NOMO-1 treated with DMSO at 0.1 percent for 48 hours (cell line): ENCODE data around the gene FNDC3B.
A peak's percentile ranks its signal among the peaks of the same experiment; 100 is the strongest.

Source experiments
- DNase-seq: peaks from one replicate; lab custom pipeline; 2025; ENCODE audit not compliant: unreplicated experiment; lab: John Stamatoyannopoulos, UW

Gene FNDC3B

DNA sequence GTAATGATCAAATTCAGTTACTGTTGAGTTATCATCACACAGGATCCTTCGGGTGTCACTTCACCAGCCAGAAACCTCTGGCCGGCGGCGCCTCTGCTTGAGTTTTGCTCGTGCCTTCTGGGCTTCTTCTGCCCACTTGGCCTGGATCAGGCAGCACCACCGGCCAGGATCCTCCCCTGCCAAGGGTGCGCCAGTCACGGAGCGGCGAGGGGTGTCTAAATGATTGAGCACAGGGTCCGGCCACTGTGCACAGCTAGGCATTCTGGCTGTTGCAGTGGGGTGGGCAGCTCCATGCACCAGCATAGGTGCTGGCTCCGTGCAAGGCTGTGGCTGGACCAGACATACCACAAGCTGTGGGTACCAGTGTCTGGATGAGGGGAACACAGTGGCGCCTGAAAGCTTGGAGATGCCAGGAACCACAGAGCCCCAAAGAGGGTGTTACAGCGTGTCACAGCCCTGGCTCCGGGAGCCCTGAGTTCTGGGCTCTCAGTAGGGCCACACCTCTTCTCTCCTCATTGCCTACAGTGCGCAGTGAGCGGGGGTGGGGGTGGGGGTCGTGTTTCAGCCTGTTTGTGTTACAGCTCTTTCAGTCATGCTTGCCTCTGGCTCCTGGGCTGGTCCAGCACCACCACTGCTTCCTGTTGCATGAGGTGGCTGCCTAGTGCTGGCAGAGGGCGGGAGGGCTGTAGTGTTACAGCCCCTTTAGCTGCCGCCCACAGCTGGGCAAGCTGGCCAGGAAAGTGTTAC, 169.4 kb downstream of the FNDC3B start:
- DNase-seq: no peak

DNA sequence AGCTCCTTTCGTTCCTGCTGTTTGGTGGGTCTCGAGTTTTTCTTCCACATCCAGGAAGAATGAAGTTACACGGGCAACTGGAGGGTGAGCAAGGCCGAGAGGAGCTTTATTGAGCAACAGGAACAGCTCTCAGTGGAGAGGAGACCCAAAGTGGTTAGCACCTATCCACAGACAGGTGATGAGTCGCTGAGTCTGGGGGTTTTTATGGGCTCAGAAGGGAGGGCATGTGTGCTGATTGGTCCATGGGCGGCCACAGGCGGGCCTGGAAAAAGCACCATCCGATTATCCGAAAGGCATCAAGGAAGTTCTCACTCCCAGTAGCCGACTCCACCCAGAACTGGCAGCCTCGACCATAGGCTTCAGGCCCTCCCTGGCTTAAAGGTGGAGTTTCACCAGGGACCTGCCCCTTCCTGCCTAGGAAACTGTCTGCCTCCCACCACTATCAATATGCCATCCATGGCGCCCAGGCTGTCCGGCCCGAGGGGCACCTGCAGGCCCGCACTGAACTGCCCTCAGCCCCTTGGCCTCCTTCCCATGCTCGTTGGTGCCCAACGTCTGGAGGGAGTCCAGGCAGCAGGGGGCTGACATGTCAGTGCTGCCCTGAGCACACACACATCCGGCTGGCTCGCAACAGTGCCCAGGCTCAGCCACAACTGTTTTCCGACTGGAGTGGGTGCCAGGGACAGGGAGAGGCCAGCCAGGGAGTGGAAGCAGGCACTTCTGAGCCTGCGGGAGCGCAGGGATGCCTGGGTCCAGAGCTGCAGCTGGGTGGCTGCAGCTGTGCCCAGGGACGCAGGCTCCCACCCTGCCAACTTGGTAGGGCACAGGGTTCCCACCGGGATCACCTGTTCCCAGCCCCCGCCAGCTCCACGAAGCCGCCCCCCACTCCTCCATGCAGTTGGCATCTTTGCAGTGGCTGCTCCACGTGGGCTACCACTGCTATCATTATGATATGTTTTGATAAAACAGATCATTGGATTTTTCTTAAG, 170.2 kb downstream of the FNDC3B start:
- DNase-seq: no peak

DNA sequence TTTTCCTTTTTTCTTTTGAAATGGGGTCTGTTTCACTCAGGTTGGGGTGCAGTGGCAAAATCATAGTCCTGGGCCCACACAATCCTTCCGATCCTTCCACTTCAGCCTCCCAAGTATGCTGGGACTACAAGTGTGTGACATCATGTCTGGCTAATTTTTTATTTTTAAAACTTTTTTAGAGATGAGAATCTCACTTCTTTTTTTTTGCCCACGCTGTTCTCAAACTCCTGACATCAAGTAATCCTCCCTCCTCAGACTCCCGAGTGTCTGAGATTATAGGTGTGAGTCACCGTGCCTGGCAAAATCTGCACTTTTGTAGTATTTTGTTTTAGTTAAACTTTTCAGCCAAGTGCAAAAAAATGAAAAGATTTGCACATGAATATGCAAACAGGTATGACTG, 171.0 kb downstream of the FNDC3B start:
- DNase-seq: no peak

DNA sequence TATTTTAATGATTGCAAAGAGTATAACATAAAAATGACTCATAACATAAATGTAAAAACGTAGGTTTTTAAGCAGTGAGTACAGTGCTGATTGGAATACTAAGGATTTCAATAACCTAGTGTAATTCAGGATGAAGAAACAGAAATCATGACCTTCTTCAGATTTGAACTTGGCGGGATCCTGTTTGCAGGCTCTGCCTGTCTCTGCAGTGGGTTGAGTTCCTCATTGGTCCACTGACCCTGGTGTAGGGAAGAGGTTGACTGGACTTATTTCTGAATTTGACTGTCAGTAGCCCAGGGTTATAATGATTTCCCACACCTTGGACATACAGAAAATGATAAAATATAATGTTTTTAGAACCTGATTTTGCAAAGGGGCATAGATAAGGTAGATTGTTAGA, 171.7 kb downstream of the FNDC3B start:
- no peak for DNase-seq

DNA sequence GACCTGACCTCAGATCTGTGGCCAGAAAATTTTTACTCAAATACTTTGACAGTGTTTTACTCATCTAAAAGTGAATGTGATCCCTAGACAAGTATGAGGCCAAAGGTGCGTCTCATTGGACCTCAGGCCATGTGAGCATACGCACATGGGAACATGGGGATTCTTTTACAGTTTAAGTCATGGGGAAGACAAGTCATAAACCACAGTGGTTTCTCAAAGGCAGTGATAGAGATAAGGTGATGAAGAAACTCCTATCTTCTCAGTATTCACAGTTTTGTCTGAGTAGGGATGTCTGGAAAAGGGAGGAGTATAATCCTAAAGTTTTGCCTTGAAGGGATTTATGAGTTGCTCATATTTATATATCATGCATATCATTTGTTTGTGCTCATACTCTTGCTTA, 173.8 kb downstream of the FNDC3B start:
- DNase-seq: no peak

DNA sequence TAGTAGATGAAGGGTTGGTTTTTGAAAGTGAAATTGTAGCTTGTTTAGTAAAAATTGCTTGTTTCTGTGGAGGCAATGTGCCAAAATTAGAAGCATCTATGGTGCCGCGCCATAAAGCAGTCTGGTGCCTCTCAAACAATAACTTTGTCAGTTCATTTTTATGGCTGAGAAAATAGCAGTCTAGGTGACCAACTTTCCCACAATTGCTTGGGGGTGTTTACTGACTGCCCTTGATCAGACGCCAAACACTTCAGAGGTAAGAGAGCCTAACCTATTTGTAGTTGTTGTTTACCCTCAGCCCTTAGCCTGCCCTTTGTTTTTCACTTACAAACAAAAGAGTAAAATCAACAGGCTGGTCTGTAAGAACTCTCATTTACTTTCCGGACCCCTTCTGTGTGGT, 174.5 kb downstream of the FNDC3B start:
- no peak for DNase-seq

DNA sequence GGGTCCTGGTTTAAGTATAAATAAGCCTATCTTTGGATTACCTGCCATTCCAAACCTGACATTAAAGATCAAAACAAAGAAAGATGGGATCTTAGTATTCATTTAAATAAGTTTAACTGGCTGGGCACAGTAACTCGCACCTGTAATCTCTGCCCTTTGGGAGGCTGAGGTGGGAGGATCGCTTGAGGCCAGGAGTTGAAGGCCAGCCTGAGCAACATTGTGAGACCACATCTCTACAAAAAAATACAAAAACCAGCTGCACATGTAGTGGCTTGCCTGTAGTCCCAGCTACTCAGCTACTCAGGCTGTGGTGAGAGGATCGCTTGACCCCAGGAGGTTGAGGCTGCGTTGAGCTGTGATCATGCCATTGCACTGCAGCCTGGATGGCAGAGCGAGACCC, 176.9 kb downstream of the FNDC3B start:
- no peak for DNase-seq

DNA sequence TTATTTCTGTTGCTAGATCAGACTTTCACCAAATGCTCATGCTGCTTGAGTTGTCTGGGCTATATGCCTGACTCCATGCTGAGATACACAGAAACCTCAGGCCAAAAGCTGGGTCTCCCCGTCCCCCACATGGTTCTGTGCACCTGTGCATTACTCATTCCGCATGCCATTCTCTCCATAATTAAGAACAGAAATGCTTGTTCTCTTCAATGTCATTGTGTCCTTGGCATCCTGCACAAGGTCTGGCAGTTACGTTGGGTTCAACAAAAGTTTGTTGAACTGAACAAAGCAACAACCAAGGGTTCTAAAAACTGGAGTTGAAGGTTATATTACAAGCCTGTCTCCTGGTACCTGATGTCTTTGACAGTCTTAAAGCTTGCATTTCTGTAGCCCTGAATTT, 177.5 kb downstream of the FNDC3B start:
- no peak for DNase-seq

DNA sequence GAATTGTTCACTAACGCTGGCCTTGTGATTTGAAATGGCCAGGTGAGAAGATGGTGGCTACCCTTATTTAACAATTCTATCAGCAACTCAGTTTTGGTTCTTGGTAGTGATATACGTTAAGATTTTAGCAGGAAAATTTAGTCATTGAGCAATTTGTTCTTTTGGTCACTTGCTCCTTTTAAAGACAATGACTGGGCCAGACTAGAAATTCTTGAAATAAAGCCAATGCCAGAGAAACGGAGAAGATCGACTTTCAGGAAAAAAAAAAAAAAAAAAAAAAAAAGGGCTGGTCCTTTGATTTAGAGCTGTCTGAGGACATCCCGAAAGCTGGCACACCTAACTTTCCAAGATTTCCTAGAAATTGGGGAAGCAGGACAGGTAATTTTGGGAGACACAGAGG, 178.5 kb downstream of the FNDC3B start:
- no peak for DNase-seq

DNA sequence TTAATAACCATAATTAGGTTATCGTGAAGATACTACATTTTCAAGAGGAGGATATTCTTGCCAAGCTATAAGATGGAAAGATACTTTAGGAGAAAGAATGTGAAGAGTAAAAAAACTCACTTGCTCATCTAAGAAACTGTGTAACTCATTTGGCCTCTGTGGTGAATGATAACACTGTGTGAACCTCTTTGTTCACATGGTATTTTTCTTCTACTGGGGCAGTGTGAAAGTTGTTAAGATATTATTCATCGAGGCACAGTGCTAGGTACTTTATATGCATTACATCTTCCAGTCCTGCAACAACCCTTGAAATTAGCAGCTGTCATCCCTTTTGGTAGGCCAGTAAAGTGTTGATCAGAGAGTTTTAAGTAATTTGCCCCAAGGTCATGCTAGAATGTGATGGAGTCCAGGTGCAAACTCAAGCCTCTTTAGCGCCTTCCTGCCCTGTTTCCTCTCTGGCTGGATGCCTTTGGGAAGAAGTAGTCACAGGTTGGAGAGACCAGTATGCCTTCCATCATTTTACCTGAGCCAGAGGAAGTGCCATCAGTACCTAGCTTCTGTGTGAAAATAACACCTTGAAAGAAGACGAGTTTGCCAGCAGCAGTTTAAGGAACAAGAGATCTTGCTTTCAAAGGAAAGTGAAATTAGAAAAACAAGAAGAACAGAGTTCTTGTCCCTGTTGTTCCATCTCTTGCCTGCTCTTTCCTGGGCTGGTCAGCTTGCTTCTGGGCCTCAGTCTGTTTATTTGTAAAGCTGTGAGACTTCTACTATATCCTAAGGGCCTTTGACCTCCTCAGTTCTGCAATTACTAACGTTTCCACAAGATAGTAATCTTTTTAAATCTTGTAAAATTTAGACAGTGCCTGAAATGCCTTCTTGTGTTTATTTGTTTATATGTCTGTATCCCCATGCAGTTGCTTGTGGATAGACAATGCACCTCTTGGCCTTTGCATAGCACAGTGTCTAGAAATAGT, 179.3 kb downstream of the FNDC3B start:
- peak; percentile 18 for DNase-seq

DNA sequence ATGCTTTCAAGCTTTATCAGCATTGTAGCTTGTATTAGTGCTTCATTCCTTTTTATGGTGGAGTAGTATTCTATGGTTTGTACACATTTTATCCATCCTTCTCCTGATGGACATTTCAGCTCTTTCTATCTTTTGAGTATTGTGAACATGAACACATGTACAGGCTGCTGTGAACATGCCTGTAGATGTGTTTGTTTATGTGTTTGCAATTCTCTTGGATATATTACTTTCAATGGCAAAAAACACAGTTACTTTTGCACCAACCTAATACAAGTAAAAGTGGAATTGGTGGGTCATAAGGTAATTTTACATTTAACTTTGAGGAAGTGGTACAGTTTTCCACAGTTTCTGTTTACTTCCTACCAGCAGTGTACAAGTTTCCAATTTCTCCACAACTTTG, 180.4 kb downstream of the FNDC3B start:
- no peak for DNase-seq

DNA sequence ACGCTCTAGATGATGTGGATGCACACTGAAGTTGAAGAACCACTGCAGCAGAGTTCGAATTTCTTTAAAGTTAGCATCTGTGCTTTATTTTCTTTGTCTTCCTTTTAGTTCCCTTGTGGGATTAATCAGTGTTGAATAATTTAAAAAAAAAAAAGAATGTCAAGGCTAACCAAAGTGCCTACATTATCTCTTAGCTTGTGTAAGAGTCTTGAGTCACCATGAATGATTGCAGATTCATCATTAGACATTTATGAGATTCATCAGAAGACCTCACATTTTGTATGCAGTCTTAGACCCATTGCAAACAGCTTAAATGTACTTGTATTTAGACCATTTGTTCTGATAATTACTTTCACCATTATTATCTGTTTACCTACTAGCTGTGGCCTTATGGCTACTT, 182.2 kb downstream of the FNDC3B start:
- DNase-seq: peak; percentile 29

DNA sequence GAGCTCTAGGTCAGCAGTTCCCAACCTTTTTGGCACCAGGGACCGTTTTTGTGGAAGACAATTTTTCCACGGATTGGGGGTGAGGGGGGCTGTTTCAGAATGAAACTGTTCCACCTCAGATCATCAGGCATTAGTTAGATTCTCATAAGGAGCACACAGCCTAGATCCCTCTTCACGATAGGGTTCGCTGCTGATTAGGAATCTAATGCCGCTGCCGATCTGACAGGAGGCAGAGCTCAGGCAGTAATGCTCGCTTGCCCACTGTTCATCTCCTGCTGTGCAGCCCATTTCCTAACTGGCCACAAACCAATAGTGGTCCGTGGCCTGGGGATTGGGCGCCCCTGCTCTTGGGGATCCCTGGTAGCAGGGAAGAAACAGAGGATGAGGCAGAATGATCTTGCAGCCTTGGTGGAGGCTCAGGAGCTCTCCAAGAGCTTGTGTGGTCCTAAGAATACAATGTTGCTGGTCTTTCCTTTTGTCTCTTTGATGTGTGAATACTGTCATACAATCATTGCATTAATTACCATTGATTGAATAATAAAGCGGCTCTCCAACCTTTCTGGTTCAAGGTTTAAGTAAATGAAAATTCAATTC, 183.2 kb downstream of the FNDC3B start:
- DNase-seq: no peak

DNA sequence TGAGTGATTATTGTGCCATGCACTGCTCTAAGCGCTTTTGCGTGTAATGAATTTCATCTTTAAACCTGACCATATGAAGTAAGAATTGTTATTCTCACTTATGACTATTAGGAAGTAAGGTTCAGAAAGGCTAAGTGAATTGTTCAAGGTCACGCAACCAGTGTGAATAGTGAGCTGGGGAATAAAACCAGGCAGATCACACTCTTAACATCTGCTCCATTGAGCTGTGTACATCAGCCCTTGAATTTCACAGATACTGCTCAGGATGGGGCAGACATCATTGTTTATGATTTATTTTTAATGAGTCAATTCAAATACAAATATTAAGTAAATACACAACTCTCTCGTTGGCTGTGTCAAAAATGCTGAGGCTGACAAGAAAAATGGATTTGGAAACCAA, 184.5 kb downstream of the FNDC3B start:
- DNase-seq: no peak

DNA sequence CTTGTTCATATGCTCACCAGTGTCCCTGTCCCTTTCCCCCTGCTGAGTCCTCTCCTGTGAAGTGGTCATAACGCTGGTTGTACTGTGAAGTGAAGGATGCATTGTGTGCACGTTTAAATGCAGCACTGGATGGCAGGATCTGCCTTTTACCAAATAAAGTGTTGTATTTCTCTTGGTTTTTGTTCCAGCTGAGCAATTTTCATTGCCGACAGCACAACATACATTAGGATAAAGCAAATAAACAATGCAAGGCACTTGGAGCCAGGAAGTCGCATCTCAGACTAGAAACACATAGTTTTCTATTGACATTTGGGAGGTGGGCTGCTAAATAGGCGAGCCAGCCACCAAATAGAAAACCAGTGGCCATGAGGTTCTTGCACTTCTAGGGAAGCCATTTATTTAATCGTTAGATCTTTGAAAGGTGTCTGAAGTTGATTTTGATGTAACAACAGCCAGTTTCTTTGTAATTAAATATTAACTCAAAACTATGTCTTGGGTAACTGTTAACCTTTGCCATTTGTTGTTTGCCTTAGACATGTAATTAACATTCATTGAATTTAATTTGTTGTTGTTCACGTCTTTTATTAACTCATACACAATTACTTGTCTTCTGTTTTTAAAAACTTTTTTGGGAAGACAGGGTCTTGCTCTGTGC, 185.3 kb downstream of the FNDC3B start:
- no peak for DNase-seq

DNA sequence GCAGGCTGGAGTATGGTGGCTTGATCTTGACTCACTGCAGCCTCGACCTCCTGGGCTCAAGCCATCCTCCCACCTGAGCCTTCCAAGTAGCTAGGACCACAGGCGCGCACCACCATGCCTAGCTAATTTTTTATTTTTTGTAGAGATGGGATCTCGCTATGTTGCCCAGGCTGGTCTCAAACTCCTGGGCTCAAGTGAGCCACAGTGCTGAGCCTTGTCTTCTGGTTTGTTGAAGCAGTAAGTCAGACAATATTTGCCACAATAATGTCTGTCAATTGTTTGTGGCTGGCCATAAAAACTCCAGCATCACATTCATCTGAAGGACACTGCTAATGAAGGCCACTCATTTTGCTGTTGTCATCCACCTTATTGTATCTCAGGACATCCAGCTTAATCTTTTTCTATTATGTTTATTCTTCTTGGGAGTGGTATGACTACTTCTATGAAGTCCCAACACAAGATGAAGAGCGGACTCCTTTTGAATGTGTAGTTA, 185.9 kb downstream of the FNDC3B start:
- DNase-seq: no peak

DNA sequence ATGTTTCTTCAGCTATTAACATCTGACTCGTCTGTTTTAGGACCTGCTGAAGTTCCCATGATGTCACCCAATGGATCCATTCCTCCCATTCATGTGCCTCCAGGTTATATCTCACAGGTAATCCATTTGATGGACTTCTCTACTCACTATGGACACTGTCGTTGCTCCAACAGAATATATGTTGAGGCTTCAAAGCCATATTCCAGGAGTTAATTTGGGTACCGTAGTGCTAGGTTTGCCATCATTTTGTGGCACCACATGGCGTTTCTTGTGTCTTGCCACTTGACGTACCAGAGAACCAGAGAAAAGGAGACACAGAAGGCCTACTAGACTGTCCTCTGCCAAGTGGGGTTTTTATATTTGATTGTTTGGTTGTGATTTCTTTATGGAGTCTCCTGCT, 187.5 kb downstream of the FNDC3B start:
- no peak for DNase-seq

DNA sequence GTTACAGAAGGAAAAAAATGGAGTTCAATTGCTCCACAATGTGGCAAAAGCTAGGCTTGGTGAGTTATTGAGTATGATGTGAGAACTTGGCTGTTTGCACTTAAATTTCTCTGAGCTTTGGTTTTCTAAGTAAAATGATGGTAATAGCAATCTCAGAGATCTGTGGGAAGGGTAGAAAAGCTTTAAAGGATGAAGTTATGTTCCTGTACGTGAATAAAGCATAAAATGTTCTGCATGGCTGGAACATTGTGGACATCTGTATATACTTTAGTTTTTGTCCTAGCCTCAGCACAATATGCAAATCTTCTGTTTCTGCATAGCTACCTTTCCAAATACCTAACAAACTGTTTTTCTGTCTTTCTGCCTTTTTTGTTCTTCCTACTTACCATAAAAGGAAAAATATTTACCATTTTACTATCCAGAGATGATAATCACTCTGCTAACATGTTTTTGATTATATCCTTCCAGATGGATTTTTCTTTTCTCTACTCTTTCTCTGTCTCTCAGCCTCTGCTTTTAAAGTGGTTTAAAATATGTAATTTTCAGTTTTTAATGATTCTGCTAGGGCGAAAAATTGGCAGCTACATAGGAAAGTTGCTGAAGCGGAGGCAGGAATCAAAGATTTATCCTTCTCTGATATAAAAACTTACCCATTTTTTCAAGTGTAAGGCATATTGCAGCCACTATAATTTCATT, 188.1 kb downstream of the FNDC3B start:
- DNase-seq: no peak

DNA sequence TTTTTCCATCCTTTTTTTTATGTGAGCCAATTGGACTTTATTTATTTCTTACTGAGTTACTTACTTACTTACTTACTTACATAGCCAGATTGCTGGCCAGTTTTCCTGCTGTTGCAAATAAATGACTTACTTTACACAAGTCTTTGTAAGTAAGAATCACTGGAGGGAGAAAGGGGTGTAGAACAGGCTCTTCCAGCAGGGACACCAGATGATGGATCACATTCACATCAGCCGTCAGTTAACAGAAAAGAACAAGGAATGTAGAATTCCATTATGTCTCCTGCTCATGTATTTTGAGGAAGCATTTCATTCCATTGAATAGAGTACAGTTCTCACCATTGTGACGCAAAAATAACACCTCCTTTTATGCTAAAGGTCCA, 188.6 kb downstream of the FNDC3B start:
- DNase-seq: no peak
